ENCODE measurements around the gene ANXA3. TPM values are rescaled to one million over a fixed set of nuclear protein-coding genes. Genes with fewer than 3 reads are reported as not detected.

ANXA3 gene
- polyA plus RNA-seq, 1 of the 3 experiments (the other 2 are of a cell fraction), result 13.8 TPM

DNA sequence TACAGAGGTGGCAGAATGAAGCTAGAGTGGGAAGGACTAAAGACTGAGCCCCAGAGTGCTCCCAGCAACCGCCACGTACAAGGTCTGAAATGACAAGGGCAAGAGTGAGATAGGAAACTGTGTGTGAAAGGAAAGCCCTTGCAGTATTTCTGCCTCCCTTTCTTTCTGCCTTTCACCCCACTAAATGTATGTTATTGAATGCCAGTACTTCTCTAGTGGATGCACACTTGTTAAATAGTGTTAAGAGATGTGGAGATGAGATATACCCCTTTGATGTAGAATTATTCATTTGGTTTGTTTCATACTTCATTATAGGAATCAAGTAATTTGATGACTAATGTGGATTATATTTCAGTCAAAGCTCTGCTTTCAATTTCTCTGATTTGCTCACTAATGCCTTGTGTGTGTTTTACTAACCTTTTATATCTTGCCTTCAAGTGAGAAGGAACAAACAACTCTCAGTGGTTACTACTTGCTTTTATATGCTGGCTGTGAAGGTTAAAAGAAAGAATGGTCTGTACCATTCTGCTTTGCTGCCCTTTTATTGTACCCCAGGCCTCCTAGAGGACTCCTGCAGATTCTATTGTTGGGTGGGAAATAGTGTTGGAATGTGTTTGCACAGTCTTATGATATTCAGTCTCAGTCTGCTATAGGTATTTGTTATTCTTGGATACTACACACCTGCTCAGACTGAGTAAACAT lies 8.0 kb upstream of the ANXA3 start:
- no peak for DNase-seq
- Histone ChIP-seq H3K9me3 (no peaks in the 10 kb centered on the region), H3K4me1 (ENCODE audit: control insufficient read depth in 1 of 2, insufficient read depth in 2 of 2, low read depth in 1 of 2, low read length in 1 of 2) (no peaks in the 10 kb centered on the region; a peak in 2 of 4 replicates), H3K36me3 (replicated peaks in 1 of 2; ENCODE audit: control insufficient read depth in 1 of 2, insufficient read depth in 2 of 2, low read length in 1 of 2) (peaks cover 0 to 16% of the 10 kb centered on the region in 2 experiments), H4K20me1 (ENCODE audit: insufficient read depth) (no peaks in the 10 kb centered on the region), H3K4me3 (ENCODE audit: low read depth in 2 of 2, low read length in 1 of 2) (no peak overlapping the region), H3K4me2 (no peak overlapping the region), H3K79me2 (ENCODE audit: insufficient read depth) (no peaks in the 10 kb centered on the region), H3K9ac (no peak overlapping the region), H3F3A (replicated peaks; ENCODE audit: insufficient read depth) (peaks cover 4% of the 10 kb centered on the region), H3K27me3 (ENCODE audit: insufficient read depth) (no peaks in the 10 kb centered on the region), H3K9me2 (no peaks in the 10 kb centered on the region), H2AFZ (ENCODE audit: low read depth) (no peak overlapping the region), H3K27ac (ENCODE audit: low read depth in 2 of 2, low read length in 1 of 2) (no peak overlapping the region; a peak in 2 of 4 replicates)
- ChIA-PET CTCF (no interaction called here), POLR2A (no interaction called here)
- 92% methylated on average over 2 of the region's 2 CpGs for WGBS (ENCODE audit: low lambda C conversion rate)
- TF ChIP-seq NRF1 (IDR thresholded peaks at IDR 0.05; ENCODE audit: low read depth, low read length) (no peak), MEF2A (IDR thresholded peaks at IDR 0.05; ENCODE audit: borderline replicate concordance, low read depth) (no peak), FOXM1 (IDR thresholded peaks at IDR 0.05; ENCODE audit: low read depth) (no peak), TCF12 (IDR thresholded peaks at IDR 0.05) (peak; percentile 42), FOSL2 (IDR thresholded peaks at IDR 0.05; ENCODE audit: borderline replicate concordance, low read depth) (peak; percentile 29; the same call in 1 of the 2 replicates), FOXJ3 (CRISPR knock-in tag; IDR thresholded peaks at IDR 0.05) (no peak), JUND (IDR thresholded peaks at IDR 0.05) (peak; percentile 36; the same call in 1 of the 2 replicates)

DNA sequence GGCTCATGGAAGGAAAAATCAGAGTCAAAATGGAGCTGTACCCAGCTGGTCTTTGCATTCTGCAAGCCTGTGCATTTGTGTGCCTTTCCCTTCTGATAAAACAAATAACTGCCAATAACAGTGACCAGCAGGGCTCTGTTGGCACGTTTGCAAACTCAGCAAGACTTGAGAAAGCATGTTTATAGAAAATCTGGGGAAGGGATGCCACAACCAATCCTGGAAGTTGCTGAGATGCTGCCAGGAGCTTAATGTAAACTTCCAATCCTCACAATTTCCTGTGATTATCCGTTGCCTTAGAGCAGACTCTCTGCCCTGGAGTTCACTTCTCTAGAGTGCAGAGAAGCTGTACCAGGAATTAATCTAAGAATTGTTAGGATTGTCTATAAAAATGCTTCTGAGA lies 6.9 kb upstream of the ANXA3 start:
- Histone ChIP-seq H3K4me2 (no peak overlapping the region), H3K79me2 (ENCODE audit: insufficient read depth) (no peaks in the 10 kb centered on the region), H3K27me3 (ENCODE audit: insufficient read depth) (no peaks in the 10 kb centered on the region), H3K9me2 (no peaks in the 10 kb centered on the region), H3K4me1 (ENCODE audit: control insufficient read depth in 1 of 2, insufficient read depth in 2 of 2, low read depth in 1 of 2, low read length in 1 of 2) (no peaks in the 10 kb centered on the region; a peak in 2 of 4 replicates), H3K9me3 (no peaks in the 10 kb centered on the region), H3F3A (replicated peaks; ENCODE audit: insufficient read depth) (peaks cover 10% of the 10 kb centered on the region), H4K20me1 (ENCODE audit: insufficient read depth) (no peaks in the 10 kb centered on the region), H2AFZ (ENCODE audit: low read depth) (no peak overlapping the region), H3K36me3 (replicated peaks in 1 of 2; ENCODE audit: control insufficient read depth in 1 of 2, insufficient read depth in 2 of 2, low read length in 1 of 2) (peaks cover 0 to 10% of the 10 kb centered on the region in 2 experiments), H3K4me3 (ENCODE audit: low read depth in 2 of 2, low read length in 1 of 2) (no peak overlapping the region), H3K9ac (no peak overlapping the region), H3K27ac (ENCODE audit: low read depth in 2 of 2, low read length in 1 of 2) (peak overlapping the region in 1 of 2 experiments; percentile 48; a peak in 2 of 4 replicates)
- TF ChIP-seq RFX5 (IDR thresholded peaks at IDR 0.05; ENCODE audit: low read length), result no peak
- TF ChIP-seq SMC3 (IDR thresholded peaks at IDR 0.05; ENCODE audit: low read depth, low read length), result no peak
- TF ChIP-seq FOXM1 (IDR thresholded peaks at IDR 0.05; ENCODE audit: low read depth), result no peak
- no peak for TF ChIP-seq ZBTB33 (IDR thresholded peaks at IDR 0.05; ENCODE audit: borderline replicate concordance, low read depth)
- no peak for TF ChIP-seq POLR2AphosphoS5 (IDR thresholded peaks at IDR 0.05; ENCODE audit: low read depth, low read length)
- no peak for TF ChIP-seq RXRA (IDR thresholded peaks at IDR 0.05; ENCODE audit: borderline replicate concordance, low read depth)
- no peak for TF ChIP-seq RCOR1 (IDR thresholded peaks at IDR 0.05; ENCODE audit: low read length)
- TF ChIP-seq, protein P1, sequence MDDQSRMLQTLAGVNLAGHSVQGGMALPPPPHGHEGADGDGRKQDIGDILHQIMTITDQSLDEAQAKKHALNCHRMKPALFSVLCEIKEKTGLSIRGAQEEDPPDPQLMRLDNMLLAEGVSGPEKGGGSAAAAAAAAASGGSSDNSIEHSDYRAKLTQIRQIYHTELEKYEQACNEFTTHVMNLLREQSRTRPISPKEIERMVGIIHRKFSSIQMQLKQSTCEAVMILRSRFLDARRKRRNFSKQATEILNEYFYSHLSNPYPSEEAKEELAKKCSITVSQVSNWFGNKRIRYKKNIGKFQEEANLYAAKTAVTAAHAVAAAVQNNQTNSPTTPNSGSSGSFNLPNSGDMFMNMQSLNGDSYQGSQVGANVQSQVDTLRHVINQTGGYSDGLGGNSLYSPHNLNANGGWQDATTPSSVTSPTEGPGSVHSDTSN (IDR thresholded peaks at IDR 0.05), result no peak
- TF ChIP-seq EP300 (IDR thresholded peaks at IDR 0.05; ENCODE audit: borderline replicate concordance in 1 of 2, low read depth in 1 of 2, low read length in 1 of 2), result no peak
- TF ChIP-seq USF1 (IDR thresholded peaks at IDR 0.05; ENCODE audit: borderline replicate concordance, low read depth), result no peak
- no peak for TF ChIP-seq TCF12 (IDR thresholded peaks at IDR 0.05)
- TF ChIP-seq, protein P2, sequence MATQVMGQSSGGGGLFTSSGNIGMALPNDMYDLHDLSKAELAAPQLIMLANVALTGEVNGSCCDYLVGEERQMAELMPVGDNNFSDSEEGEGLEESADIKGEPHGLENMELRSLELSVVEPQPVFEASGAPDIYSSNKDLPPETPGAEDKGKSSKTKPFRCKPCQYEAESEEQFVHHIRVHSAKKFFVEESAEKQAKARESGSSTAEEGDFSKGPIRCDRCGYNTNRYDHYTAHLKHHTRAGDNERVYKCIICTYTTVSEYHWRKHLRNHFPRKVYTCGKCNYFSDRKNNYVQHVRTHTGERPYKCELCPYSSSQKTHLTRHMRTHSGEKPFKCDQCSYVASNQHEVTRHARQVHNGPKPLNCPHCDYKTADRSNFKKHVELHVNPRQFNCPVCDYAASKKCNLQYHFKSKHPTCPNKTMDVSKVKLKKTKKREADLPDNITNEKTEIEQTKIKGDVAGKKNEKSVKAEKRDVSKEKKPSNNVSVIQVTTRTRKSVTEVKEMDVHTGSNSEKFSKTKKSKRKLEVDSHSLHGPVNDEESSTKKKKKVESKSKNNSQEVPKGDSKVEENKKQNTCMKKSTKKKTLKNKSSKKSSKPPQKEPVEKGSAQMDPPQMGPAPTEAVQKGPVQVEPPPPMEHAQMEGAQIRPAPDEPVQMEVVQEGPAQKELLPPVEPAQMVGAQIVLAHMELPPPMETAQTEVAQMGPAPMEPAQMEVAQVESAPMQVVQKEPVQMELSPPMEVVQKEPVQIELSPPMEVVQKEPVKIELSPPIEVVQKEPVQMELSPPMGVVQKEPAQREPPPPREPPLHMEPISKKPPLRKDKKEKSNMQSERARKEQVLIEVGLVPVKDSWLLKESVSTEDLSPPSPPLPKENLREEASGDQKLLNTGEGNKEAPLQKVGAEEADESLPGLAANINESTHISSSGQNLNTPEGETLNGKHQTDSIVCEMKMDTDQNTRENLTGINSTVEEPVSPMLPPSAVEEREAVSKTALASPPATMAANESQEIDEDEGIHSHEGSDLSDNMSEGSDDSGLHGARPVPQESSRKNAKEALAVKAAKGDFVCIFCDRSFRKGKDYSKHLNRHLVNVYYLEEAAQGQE (IDR thresholded peaks at IDR 0.05; ENCODE audit: low read depth, low read length), result no peak
- TF ChIP-seq ELF1 (IDR thresholded peaks at IDR 0.05), result no peak
- TF ChIP-seq FOSL2 (IDR thresholded peaks at IDR 0.05; ENCODE audit: borderline replicate concordance, low read depth), result no peak
- no peak for TF ChIP-seq NRF1 (IDR thresholded peaks at IDR 0.05; ENCODE audit: low read depth, low read length)
- no peak for TF ChIP-seq TAF1 (IDR thresholded peaks at IDR 0.05; ENCODE audit: borderline replicate concordance, low read depth, low read length)
- ChIA-PET CTCF (no interaction called here), POLR2A (no interaction called here)
- DNase-seq, result no peak
- WGBS (ENCODE audit: low lambda C conversion rate), result 48% methylated on average over 2 of the region's 2 CpGs
